ENCODE measurements around the gene MORN1. TPM values are rescaled to one million over a fixed set of nuclear protein-coding genes. Genes with fewer than 3 reads are reported as not detected.

Gene MORN1
- total and polyA plus RNA-seq, 11 donors, result 2.2 to 8.2 (median 3.8) TPM

DNA sequence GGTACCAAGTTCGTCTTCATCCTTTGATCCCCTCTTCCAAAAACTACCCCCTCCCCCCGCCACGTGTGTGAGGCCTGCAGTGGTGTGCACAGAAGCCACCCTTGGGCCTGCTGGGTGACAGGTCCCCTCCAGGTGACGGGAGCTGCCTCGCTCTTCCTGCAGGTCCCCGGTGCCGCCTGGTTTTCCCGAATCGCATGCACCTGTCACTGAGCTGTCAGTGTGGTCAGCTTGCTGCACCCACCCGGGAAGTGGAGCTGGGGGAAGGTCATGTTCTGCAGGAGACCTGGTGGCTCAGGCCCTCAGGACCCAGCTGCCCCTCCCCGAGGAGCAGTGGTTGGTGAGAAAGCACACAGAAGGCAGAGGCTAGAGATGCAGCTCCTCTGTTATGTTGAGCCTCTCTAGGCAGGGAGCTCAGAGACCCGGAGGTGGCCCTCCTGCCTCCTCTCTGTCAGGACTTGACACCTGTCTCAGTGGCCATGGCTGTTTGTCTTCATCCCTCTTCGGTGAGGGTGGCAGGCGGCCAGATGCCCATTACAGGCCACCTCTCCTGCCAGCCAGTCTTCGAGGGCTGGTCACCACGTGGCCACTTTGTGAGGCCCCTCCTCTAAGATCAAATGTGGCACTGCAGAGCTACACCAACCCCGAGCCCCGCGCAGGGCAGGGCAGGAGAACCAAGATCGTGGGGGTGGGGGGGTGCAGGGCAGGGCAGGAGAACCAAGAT is 102.4 kb downstream of the MORN1 start:
- H3K36me3 ChIP-seq, result no peaks in the 10 kb centered on the region
- peaks cover 17 to 88% (median 71%) of the 10 kb centered on the region in 12 donors for H3K4me1 ChIP-seq
- no peak for TF ChIP-seq POLR2A (IDR thresholded peaks at IDR 0.05)
- TF ChIP-seq, protein P1, sequence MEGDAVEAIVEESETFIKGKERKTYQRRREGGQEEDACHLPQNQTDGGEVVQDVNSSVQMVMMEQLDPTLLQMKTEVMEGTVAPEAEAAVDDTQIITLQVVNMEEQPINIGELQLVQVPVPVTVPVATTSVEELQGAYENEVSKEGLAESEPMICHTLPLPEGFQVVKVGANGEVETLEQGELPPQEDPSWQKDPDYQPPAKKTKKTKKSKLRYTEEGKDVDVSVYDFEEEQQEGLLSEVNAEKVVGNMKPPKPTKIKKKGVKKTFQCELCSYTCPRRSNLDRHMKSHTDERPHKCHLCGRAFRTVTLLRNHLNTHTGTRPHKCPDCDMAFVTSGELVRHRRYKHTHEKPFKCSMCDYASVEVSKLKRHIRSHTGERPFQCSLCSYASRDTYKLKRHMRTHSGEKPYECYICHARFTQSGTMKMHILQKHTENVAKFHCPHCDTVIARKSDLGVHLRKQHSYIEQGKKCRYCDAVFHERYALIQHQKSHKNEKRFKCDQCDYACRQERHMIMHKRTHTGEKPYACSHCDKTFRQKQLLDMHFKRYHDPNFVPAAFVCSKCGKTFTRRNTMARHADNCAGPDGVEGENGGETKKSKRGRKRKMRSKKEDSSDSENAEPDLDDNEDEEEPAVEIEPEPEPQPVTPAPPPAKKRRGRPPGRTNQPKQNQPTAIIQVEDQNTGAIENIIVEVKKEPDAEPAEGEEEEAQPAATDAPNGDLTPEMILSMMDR (IDR thresholded peaks at IDR 0.05), result no peak
- no peak for DNase-seq
- H3K27me3 ChIP-seq, result no peaks in the 10 kb centered on the region
- no peaks in the 10 kb centered on the region for H3K9me3 ChIP-seq
- WGBS, 4 donors, result 68 to 80% (median 74%) methylated on average over 12 to 20 of the region's 20 CpGs
- intact Hi-C loops (cut with DNase I), result no loop called here
- no peak overlapping the region for H3K4me3 ChIP-seq
- H3K27ac ChIP-seq, result no peak overlapping the region
- no peak for ATAC-seq

DNA sequence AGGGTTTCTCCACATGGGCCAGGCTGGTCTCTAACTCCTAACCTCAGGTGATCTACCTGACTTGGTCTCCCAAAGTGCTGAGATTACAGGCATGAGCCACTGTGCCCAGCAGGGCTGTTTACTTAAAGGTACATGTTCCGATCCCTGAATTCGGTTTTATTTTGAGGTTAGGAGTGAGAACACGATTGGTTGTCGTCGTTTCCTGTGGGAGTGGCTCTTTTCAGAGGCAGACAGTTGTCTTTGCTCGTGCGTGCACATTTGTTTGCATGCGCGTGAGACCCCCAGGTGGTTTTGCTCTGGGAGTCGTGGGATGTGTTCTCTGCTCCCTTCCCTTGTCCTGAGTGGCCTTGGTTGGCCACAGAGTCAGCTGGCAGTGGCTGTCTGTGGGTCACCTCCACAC is 103.0 kb downstream of the MORN1 start:
- Histone ChIP-seq H3K27ac (no peak overlapping the region), H3K27me3 (no peaks in the 10 kb centered on the region), H3K4me1 (peaks cover 17 to 88% (median 67%) of the 10 kb centered on the region in 12 donors), H3K9me3 (no peaks in the 10 kb centered on the region), H3K36me3 (no peaks in the 10 kb centered on the region), H3K4me3 (no peak overlapping the region)
- no peak for TF ChIP-seq POLR2A (IDR thresholded peaks at IDR 0.05)
- TF ChIP-seq, protein P1 (IDR thresholded peaks at IDR 0.05), result no peak
- WGBS, 4 donors, result 77 to 85% (median 81%) methylated on average over 10 of the region's 10 CpGs
- ATAC-seq (no peak), DNase-seq (no peak)
- intact Hi-C loops (cut with DNase I), result no loop called here

DNA sequence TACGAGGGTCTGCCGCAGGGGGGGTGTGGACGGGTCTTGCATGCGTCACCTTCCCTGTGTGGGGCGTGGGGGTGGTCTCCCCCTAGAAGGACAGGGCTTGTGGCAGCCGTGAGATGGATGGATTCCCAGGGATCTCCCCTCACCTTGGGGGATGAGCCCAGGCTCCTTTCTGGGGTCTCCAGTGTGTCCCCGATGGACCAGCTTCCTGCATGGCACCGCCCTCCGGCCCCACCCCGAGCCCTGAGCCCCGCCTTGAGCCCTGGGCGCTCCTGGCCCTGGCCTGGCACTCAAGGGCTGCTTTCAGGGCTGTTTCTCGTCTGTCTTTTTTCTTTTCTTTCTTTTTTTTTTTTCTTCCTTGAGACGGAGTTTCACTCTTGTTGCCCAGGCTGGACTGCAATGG is 103.7 kb downstream of the MORN1 start:
- Histone ChIP-seq H3K27me3 (no peaks in the 10 kb centered on the region), H3K27ac (no peak overlapping the region), H3K9me3 (no peaks in the 10 kb centered on the region), H3K4me1 (peaks cover 17 to 88% (median 61%) of the 10 kb centered on the region in 12 donors), H3K4me3 (no peak overlapping the region), H3K36me3 (peaks cover 0 to 4% (median 0%) of the 10 kb centered on the region in 9 donors)
- DNase-seq (no peak), ATAC-seq (no peak)
- intact Hi-C loops (cut with DNase I), result no loop called here
- TF ChIP-seq, protein P1 (IDR thresholded peaks at IDR 0.05), result no peak
- no peak for TF ChIP-seq POLR2A (IDR thresholded peaks at IDR 0.05)
- 89 to 94% (median 91%) methylated on average over 14 of the region's 14 CpGs for WGBS, 4 donors

DNA sequence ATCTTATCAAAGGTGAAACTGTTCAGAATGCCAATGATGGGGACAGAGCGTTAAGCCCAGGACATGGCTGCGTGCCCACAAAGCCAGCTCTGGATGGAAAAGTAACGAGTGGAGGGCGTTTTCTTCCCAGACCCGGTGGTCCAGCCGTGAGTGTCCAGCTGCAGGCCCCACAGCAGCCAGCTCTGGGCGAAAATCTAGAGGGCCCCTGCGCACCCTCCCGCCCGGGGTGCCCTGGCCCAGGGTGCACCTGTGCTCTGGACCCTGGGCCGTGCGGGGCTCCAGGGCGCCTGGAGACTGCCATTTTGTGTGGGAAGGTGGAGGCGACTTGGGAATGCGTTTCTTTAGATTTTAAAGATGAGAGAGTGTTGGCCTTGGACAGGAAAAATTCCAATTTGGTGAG is 104.4 kb downstream of the MORN1 start:
- 80 to 90% (median 84%) methylated on average over 15 of the region's 15 CpGs for WGBS, 4 donors
- TF ChIP-seq, protein P1 (IDR thresholded peaks at IDR 0.05), result no peak
- TF ChIP-seq POLR2A (IDR thresholded peaks at IDR 0.05), result no peak
- DNase-seq (no peak), ATAC-seq (no peak)
- Histone ChIP-seq H3K4me3 (no peak overlapping the region), H3K27me3 (no peaks in the 10 kb centered on the region), H3K27ac (no peak overlapping the region), H3K4me1 (peaks cover 16 to 83% (median 55%) of the 10 kb centered on the region in 12 donors), H3K36me3 (peaks cover 0 to 6% (median 0%) of the 10 kb centered on the region in 9 donors), H3K9me3 (no peaks in the 10 kb centered on the region)
- intact Hi-C loops (cut with DNase I), result no loop called here
